ENCODE data around the gene JAKMIP1. TPM values are rescaled to one million over a fixed set of nuclear protein-coding genes. Genes with fewer than 3 reads are reported as not detected.

JAKMIP1 gene
- total RNA-seq, 1 donor from 2014 or later: not detected

DNA sequence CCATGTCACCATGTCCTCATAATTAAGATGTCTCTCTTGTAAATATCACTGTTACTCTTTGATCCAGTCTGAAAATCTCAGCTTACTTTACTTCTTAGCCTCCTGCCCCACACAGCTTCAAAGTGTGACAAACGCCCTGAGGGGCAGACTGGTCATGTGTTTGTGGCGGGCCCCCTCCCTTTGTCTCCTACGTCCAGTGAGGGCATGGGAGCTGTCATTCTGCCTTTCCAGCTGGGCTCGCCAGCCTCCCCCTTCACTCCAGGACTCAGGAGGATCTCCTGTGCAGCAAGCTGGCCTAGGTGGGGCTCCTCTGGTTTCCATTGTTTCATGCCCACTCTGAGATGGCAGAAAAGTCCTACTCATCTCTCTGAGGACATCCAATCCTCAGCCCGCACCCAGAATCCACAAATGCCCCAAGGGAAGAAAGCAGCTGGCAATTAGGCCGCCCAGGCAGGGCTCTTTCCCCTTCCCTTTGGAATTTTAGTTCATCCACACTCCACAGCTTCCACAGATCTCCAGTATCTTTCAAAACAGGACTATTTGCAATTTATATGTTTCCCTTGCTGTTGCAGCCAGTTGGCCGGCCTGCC is 95.7 kb downstream of the JAKMIP1 start:
- DNase-seq (ENCODE audit: low read depth): no peak

DNA sequence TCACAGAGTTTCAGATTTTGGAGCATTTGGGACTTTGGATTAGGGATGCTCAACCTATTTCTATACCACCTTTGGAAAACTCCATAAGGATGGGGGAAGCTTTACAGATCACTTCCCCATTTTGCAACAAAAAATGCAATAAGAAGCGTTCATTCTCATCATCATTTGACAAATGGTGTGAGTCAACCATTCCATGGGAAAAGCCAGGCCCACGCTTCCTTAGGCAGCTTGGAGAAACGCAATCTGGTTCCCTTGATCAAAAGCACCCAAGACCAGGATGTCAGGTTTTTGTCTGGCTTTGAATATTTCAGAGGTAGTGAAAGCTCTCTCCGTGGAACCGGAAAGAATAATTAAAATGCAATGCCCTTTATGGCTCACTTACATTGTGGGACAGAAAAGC is 102.8 kb downstream of the JAKMIP1 start:
- no peak for DNase-seq (ENCODE audit: low read depth)

DNA sequence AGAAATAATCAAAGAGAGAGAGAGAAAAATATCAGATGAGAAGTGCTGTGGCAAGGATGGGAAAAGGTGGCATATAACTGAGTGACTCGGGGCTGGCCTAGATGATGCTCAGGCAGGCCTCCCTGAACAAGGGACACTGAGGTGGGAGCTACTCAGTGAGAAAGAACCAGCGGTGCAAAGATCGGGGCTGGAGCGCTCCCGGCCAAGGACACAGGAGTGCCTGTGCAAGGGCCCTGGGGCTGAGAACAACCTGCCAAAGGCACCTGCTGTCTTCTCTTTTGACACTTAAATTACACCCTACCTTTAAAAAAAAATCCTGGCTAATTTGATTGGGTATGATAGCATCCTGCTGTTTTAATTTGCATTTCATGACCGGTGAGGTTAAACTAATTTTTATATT is 104.5 kb downstream of the JAKMIP1 start:
- no peak for DNase-seq (ENCODE audit: low read depth)

- peak; percentile 6 for DNase-seq (ENCODE audit: low read depth)
Measured at GRCh38 chr4:6095023-6095752, 105.2 kb downstream of the JAKMIP1 start.

GRCh38 chr4:6093671-6094070 is 106.7 kb downstream of the JAKMIP1 start:
- no peak for DNase-seq (ENCODE audit: low read depth)

DNA sequence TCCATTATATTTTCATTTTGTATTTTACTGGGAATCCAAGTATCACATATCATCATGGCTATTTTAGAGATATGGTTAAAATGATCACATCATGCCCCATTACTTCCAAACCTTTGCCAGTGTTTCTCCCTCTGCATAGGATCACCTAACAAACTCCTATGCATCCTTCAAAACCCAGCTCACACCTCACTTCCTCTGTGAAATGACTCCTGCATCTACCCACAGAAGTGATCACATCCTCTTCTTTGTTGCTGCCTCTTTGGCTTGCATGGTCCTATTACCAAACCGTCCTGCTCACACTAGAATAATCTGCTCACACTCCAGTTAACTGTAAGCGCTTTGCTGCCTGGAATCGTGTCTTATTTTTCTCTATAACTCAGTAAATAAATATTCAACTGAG is 107.4 kb downstream of the JAKMIP1 start:
- DNase-seq (ENCODE audit: low read depth): no peak

DNA sequence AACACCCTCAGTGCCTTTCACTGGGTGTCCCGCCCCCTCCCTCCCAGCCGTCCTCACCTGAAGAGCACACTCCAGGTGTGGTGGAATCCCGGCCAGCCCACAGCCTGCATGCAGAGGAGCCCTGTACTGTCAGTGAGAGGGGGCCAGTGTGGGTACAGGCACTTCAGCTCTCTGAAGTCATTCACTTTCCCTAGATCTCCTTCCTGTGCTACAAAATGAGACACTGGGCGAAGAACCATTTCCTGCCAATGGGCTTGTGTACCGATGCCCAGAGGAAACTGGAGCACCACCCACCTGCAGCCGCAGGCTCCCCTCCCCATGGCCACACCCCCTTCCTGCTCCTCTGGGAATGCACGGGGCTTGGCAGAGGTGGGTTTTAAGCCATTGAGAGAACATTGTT is 108.2 kb downstream of the JAKMIP1 start:
- DNase-seq (ENCODE audit: low read depth): no peak

GRCh38 chr4:6090931-6091330 is 109.4 kb downstream of the JAKMIP1 start:
- no peak for DNase-seq (ENCODE audit: low read depth)

DNA sequence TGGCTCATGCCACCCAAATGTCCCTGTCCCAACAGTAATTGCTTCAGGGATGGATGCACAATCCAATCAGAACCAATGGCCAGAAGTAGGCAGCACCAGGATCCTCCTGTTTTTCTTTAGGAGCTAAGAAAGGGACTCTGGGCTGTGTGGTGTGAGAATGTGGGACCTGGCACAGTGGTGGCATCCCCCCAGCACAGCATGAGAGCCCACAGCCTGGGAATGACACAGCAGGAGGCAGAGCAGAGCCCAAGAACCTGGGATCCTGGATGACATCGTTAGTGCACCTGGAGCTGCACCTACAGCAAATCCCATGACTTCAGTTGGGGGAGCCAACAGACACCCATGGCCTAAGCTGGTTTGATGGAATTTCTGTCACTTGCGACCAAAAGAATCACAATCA is 111.4 kb downstream of the JAKMIP1 start:
- DNase-seq (ENCODE audit: low read depth): no peak

DNA sequence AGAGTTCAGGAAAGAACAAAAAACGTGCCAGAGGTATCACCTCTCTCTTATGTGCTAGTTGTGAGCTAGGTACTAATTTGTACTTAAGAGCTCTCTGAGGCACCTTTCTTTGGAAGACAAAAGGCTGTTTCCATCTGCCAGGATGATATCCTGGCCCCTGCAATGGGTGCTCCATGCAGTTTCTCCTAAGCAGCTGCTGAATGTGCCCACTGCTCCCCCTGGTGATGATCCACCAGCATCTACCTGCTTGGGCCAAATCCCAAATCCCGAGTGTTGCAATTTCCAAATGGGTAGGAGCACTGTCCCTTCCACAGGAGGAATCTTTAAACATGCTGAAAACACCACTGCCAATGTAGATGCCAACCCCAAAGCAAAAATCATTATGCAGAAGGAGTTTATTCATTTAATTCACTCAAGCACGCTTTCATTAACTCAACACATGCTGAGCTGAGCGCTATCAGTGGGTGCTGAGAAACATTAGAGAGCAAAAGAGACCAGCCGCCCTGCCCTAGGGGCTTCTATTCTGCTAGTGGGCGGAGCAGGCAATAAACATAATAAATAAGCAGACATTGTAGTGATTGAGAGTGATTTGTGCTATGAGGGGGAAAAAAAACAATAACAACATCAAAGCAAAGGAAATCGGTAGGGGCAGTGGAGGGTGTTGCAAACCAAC is 112.5 kb downstream of the JAKMIP1 start:
- peak; percentile 43 for DNase-seq (ENCODE audit: low read depth)

DNA sequence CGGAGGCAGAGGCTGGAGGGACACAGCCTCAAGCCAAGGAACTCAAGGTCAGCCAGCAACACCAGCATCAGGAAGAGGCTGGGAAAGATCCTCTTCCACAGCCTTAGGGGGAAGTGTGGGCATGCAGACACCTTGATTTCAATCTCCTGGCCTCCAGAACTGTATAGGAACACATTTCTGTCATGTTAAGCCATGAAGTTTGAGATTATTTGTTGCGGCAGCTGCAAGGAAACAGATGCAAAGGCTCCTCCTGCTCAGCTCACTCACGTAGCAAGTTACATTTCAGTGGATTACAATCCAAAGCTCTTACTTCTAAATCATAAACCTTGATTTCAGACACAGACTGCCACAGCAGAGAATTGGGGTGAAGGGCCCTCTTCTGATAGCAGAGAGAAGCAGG is 113.5 kb downstream of the JAKMIP1 start:
- DNase-seq (ENCODE audit: low read depth): no peak

DNA sequence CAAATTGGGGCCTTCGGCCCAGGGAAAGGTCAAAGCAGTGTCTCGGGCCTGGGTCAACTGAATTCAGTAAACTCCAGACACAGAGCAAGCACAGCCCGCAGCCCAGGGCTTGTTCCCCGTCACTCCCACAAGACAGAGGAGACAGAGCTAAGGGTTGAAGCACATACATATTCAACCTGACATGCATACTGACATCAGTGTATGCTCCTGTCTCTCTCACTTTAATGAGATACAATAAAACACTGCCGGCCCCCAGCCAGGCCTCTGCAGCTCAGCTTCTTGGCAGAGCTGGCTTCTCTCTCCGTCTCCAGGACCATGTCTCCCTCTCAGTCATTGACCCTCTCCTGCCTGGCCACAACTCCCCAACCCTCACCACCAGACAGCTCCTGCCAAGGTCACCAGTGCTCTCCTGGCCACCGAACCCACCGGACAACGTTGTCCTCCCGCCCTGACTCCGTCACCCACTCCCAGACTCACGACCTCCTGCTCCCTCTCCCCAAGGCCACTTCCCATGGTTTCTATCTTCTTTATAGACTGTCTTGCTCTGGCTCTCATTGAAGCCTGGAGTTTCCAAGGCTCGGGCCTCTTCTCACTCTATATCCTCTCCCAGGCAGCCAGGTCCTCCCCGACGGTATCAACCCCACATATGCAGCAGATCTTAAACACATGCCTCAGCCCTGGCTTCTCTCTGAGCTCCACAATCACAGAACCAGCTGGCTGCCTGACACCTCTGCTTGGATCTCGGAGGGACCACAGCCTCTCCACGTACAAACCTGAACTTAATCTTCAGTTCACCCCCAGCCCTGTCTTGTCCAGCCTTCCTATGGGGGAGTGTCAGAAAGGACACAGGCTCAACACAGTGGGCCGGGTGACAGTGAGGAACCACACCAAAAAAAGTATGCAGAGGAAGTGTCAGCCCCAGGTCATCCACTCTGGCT is 114.4 kb downstream of the JAKMIP1 start:
- DNase-seq (ENCODE audit: low read depth): no peak

- DNase-seq (ENCODE audit: low read depth): no peak
Measured at GRCh38 chr4:6085028-6085690, 115.2 kb downstream of the JAKMIP1 start.

GRCh38 chr4:6079965-6080364 is 120.4 kb downstream of the JAKMIP1 start:
- DNase-seq (ENCODE audit: low read depth): no peak

DNA sequence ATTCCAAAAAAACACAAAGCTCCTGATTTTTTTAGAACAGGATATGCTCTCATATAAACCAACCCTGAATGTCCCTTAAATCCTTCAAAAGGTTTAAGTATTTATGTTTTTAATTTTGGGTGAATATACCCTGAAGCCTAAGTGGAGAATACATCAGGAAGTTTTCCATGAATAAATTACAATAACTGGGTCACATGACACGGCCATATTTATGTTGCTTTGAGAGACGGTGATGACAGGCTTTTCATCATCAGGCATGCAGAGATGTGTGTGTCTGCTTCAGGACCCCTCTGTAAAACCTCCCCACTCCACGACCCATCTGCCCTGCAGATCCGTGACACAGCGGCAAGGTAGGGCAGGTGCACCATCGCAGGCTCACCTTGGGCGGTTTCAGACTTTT is 121.8 kb downstream of the JAKMIP1 start:
- DNase-seq (ENCODE audit: low read depth): no peak

DNA sequence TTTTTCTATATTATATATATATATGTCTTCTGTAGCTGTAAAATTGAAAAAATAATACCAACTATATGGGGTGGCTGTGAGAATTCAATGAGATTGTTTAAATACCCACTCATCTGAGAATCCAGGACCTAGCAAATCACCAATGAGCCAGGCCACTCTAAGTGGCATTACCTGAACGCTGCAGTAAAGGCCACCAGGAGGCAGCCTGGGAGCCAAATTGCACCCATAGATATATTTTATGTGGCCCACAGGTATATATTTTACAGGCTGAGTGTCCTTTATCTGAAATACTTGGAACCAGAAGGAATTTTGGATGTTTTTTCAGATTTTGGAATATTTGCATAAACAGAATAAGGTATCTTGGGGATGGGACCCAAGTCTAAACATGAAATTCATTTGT is 124.0 kb downstream of the JAKMIP1 start:
- no peak for DNase-seq (ENCODE audit: low read depth)

- no peak for DNase-seq (ENCODE audit: low read depth)
Measured at GRCh38 chr4:6074758-6075157, 125.6 kb downstream of the JAKMIP1 start.

DNA sequence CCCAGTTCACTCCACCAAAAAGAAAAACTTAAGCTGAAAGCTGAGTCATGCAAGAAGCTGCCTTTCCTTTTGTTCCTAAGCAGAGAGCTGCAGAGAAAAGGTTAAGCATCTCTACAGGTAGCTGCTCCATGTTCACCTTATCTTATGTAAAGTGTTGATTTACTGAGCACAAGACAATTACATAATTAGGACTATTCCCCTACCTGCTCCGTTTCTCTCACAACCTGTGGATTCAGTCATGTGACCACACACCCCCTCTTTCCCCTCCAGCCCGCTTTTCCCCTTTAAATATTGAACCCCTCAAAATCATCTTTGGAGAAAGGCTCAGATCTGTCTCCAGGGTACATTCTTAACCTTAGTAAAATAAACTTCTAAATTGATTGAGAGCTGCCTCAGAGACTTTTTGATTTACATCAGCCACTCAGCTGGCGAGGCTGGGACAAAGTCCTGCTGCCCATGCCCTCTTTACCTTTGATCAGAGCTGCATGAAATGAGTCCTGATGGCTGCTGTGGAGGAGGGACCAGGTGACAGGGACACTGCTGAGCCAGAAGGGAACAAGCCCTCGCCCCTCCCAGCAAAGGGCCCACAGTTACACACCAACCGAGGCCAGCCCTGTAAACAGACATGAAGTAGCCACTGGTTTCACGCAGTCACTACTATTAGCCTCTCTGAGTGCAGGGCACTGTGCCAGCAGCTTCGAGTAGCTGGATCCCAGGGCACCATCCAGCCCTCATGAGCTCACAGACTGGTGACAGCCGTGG is 128.2 kb downstream of the JAKMIP1 start:
- peak; percentile 9 for DNase-seq (ENCODE audit: low read depth)

- no peak for DNase-seq (ENCODE audit: low read depth)
Measured at GRCh38 chr4:6071191-6071958, 129.0 kb downstream of the JAKMIP1 start.

Data from myocyte (in vitro differentiated cells).